GM20431 (cell line): Measurements from ENCODE around the gene ZCCHC10.
"Not testable (repeated sequence)": the region's sequence is repeated elsewhere in the genome, so short reads cannot be mapped to it uniquely, and the experiment has no call there.

Source experiments
- in situ Hi-C: fragments of 300-500 bp; cut with MseI, MboI; formaldehyde crosslinking; loops from one replicate; pipeline ENCODE4 v1.15.0; 2020; ENCODE audit warnings: low sequenced_read_pairs; ENCODE audit not compliant: unreplicated experiment

ZCCHC10 gene

GRCh38 chr5:133046560-133046959, 20.2 kb upstream of the ZCCHC10 start:
- in situ Hi-C loops: not testable (repeated sequence)

- in situ Hi-C loops: no loop called here
These were observed 15.6 kb upstream of the ZCCHC10 start for GRCh38 chr5:133041910-133042309.

DNA sequence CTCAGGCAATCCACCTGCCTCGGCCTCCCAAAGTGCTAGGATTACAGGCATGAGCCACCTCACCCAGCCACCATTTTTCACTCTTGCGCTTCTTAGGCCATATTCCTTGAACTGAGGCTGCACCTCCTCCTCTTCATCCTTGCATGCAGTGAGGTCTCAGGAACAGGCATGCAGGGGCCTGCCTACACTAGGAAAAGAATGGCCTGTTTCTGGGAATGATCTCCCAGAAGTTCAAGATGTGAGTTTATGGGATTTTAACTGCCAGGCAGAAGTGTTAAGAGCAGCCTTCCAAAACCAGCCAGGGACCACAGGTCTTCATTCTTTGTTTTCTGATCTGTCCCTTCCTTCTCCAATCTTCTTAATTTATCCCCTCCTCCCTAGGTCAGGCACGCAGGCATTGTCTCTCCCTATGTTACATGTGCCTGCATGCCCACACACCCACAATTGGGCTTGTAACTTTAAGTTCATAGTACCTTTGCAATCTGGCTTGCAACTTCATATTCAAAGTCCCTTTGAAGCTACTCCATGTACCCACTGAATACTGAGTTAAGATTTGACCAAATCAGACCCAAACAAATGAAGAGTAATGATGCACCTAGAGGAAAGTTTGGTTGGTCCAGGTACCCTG, 14.9 kb upstream of the ZCCHC10 start:
- in situ Hi-C loops: no loop called here

DNA sequence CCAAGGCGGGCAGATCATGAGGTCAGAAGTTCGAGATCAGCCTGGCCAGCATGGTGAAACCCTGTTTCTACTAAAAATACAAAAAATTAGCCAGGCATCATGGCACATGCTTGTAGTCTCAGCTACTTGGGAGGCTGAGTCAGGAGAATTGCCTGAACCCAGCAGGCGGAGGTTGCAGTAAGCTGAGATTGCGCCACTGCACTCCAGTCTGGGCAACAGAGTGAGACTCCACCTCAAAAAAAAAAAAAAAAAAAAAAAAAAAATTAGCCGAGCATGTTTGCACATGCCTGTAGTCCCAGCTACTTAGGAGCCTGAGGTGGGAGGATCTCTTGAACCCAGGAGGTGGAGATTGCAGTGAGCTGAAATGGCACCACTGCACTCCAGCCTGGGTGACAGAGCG, 10.3 kb upstream of the ZCCHC10 start:
- in situ Hi-C loops: not testable (repeated sequence)

- in situ Hi-C loops: no loop called here
These were observed 8.9 kb upstream of the ZCCHC10 start for GRCh38 chr5:133035224-133035623.

- in situ Hi-C loops: no loop called here
These were observed 7.7 kb upstream of the ZCCHC10 start for GRCh38 chr5:133034064-133034463.

GRCh38 chr5:133032852-133033742, 6.7 kb upstream of the ZCCHC10 start:
- in situ Hi-C loops: no loop called here

DNA sequence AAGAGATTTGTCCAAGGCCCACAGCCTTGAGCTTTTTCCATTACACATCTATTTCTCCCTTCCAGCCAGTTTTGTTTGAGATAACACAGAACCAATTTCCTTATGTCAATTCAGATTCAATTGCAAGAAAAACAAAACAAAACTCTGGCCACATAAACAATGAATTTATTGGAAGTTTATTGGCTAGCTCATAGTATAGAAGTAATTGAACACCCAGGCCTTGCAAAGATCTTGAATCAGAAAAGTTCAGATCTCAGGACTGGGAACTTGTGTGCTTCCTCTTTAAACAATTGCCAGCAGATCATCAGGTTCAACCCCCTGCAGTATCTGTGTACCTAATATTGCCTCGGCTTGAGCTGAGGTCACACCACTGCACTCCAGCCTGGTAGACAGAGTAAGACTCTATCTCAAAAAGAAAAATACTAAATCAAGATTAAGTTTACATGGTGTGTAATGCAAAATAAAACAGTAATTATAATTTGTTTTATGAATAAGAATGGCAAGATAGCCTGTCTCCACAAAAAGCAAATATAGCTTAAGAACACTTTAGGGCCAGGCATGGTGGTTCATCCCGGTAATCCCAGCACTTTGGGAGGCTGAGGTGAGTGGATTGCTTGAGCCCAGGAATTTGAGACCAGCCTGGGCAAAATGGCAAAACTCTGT, 4.1 kb upstream of the ZCCHC10 start:
- in situ Hi-C loops: no loop called here

GRCh38 chr5:133029416-133029815, 3.1 kb upstream of the ZCCHC10 start:
- in situ Hi-C loops: no loop called here

DNA sequence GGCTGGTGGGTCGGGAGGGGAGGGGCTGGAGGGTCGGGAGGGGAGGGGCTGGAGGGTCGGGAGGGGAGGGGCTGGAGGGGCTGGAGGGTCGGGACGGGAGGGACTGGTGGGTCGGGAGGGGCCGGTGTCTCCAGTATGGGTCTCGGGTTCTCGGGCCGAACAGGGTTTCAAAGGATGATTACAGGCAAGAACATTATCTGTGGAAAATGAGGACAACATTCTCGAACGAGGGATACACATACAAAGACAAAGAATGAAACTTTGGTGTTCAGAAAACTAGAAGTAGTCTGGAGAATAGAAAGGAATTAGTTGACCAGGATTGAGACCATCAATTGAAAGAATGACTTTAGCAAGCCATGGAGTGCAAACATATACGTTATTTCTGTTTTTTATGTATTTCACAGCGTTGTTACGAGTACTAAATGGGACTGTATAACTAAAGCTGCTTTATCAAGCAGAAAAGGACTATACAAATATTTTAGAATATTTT, 360 bp upstream of the ZCCHC10 start:
- in situ Hi-C loops: no loop called here

- in situ Hi-C loops: not testable (repeated sequence)
These were observed 6.9 kb downstream of the ZCCHC10 start for GRCh38 chr5:133019471-133019870.

DNA sequence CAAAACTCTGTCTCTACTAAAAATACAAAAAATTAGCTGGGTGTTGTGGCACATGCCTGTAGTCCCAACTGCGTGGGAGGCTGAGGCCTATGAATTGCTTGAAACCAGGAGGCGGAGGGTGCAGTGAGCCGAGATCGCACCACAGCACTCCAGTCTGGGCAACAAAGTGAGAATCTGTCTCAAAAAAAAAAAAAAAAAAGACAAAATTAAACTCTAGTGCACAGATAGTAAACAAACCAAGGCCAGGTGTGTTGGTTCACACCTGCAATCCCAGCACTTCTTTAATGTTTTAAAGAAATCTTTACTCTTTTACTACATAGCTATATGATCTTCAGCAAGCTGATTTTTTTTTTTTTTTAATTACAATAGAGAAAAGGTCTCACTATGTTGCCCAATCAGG, 8.4 kb downstream of the ZCCHC10 start:
- in situ Hi-C loops: no loop called here

- in situ Hi-C loops: no loop called here
These were observed 10.9 kb downstream of the ZCCHC10 start for GRCh38 chr5:133015466-133015865.

DNA sequence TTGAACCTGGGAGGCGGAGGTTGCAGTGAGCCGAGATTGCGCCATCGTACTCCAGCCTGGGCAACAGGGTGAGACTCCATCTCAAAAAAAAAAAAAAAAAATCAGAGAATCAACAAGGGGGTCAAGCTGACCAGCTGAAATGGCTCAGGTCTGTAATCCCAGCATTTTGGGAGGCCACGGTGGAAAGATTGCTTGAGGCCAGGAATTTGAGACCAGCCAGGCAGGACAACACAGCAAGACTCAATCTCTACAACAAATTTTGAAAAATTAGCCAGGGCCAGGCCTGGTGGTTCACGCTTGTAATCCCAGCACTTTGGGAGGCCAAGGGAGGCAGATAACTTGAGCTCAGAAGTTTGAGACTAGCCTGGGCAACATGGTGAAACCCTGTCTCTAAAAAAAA, 17.9 kb downstream of the ZCCHC10 start:
- in situ Hi-C loops: not testable (repeated sequence)

GRCh38 chr5:133006653-133007052, 19.7 kb downstream of the ZCCHC10 start:
- in situ Hi-C loops: no loop called here

- in situ Hi-C loops: no loop called here
These were observed 27.1 kb downstream of the ZCCHC10 start for GRCh38 chr5:132999246-132999645.

GRCh38 chr5:132998556-132998955, 27.8 kb downstream of the ZCCHC10 start:
- in situ Hi-C loops: no loop called here

DNA sequence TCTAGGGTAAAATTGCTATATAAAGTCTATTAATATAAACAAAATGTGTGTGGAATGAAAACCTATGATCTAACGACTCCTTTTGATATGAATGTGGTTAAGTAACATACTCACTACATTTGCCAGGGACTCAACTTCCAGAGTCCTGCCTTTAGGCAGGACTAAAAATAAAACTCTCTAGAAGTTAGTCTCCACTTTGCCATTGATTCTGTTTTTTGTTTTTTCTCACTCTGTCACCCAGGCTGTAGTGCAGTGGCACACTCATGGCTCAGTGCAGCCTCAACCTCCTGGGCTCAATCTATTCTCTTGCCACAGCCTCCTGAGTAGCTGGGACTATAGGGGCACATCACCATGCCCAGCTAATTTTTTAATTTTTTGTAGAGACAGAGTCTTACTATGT, 30.0 kb downstream of the ZCCHC10 start:
- in situ Hi-C loops: no loop called here

DNA sequence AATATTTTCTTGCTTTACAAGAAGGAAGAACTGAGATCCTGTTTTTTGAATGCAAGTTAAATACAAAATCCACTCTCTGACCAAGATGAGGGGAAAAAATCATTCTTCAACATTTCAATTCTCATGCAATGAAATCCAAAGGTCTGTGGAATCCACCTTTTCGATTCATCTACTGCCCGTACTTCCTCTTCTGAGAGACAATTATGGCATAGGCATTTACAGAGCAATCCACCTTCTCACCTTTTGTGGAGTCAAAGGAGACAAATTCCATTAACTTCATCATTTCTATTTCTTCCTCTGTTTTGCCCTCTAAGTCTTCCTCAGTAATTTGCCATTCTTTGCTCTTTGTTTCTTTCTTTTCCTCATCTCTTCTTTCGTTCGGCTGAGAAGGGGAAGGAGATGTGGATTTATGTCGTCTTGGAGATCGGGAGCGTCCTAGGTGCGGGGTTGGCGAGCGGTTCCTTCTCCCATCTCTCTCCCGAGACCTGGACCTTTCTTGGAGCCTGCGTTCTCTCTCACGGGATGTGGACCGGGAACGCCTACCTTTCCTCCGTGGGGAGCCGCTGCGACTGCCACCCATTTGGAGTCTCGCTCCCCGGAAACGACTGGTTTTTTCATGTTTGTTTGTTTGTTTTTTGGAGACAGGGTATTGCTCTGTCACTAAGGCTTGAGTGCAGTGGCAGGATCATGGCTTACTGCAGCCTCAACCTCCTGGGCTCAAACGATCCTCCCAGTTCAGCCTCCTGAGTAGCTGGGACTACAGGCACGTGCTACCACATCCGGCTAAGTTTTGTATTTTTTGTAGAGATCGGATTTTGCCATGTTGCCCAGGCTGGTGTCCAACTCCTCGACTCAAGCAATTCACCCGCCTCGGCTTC, 38.6 kb downstream of the ZCCHC10 start:
- in situ Hi-C loops: no loop called here

GRCh38 chr5:132982971-132983370, 43.4 kb downstream of the ZCCHC10 start:
- in situ Hi-C loops: not testable (repeated sequence)
